Activated T-cell treated with anti-CD3 and anti-CD28 coated beads for 48 hours (primary cell): ENCODE results near the gene EIF2B4.

Experiments used
- DNase-seq: peaks from one replicate; pipeline ENCODE4 v3.0.0-alpha.2; 2020; ENCODE audit warnings: low read depth

Gene EIF2B4

GRCh38 chr2:27370026-27370815, at the start of gene EIF2B4, which contains the start of gene SNX17:
EIF2B4 (minus strand) TSS chr2:27370338; CDS start chr2:27370314, 24 bp downstream.
SNX17 (plus strand) TSS chr2:27370616; CDS start chr2:27370744, 128 bp downstream.
- DNase-seq: peak; percentile 99

- no peak for DNase-seq
These were observed 46.0 kb upstream of the EIF2B4 start for GRCh38 chr2:27416151-27416550.

- no peak for DNase-seq
These were observed 42.4 kb upstream of the EIF2B4 start for GRCh38 chr2:27412419-27413152.

- DNase-seq: peak; percentile 99
These were observed 39.4 kb upstream of the EIF2B4 start, which contains the start of gene PPM1G for GRCh38 chr2:27409321-27410073. PPM1G (minus strand) TSS chr2:27409591; CDS start chr2:27409422, 169 bp downstream.

GRCh38 chr2:27408601-27409320, 38.6 kb upstream of the EIF2B4 start:
- DNase-seq: peak; percentile 32

DNA sequence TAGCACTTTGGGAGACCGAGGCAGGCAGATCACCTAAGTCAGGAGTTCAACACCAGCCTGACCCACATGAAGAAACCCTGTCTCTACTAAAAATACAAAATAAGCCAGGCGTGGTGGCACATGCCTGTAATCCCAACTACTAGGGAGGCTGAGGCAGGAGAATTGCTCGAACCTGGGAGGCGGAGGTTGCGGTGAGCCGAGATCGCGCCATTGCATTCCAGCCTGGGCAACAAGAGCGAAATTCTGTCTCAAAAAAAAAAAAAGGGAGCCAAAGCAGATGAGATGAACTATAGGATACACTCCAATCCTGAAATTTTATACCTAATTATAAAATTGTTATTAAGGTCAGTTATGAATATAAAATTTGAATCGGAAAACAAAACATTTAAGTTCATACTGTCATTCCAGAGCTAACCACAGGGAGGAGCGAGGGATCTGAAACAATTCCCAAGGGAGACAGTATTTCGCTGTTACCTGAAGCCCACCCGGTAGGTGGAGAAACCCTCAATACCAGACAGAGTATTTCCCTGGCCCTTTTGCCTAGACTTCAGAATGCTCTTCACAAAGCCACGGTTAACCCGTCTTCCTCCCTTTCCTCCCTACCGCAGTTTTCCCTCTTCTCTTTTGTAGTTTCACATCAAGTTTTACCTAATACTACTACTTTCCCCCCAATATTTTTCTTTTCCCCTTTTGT, 37.8 kb upstream of the EIF2B4 start:
- no peak for DNase-seq

DNA sequence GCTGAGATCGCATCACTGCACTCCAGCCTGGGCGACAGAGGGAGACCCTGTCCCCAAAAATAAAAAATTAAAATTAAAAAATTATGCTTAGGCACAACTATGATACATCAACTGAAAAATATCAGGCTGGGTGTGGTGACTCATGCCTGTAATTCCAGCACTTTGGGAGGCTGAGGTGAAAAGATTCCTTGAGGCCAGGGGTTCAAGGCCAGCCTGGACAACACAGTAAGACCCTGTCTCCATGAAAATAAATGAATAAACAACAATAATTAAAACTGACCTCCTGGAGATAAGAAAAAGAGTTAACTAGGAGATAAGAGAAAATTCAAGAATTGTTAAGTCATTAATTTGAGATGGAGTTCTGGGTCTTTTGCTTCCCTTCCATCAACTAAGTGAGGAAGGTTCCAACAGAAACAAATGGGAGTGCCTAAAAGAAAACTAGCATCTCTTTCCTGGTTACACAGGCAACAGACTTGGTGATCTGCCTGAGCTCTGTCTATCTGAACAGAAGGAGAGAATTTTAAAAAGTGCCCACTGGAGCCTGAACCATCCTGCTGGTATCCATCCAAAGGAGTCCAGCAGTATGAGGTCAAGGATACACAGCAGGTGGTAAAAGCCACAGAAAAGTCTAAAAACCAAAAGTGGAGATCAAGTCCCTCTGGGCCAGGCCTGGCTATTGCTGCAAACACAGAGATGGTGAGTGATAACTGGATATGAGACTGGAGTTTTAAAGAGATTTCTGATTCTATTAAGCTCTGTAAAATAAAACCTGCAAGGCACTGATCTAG, 30.4 kb upstream of the EIF2B4 start:
- no peak for DNase-seq

DNA sequence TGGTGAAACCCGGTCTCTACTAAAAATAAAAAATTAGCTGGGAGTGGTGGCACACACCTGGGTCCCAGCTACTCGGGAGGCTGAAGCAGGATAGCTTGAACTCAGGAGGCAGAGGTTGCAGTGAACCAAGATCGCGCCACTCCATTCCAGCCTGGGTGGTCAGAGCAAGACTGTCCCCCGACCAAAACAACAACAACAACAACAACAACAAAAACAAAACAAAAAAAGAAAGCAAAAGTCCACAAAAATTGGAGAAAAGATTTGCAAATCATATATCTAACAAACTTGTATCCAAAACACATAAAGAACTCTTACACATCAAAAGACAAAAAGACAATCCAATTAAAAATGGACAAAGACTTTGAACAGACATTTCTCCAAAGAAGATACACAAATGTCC, 28.8 kb upstream of the EIF2B4 start:
- DNase-seq: no peak

- no peak for DNase-seq
These were observed 23.1 kb upstream of the EIF2B4 start for GRCh38 chr2:27393225-27393624.

DNA sequence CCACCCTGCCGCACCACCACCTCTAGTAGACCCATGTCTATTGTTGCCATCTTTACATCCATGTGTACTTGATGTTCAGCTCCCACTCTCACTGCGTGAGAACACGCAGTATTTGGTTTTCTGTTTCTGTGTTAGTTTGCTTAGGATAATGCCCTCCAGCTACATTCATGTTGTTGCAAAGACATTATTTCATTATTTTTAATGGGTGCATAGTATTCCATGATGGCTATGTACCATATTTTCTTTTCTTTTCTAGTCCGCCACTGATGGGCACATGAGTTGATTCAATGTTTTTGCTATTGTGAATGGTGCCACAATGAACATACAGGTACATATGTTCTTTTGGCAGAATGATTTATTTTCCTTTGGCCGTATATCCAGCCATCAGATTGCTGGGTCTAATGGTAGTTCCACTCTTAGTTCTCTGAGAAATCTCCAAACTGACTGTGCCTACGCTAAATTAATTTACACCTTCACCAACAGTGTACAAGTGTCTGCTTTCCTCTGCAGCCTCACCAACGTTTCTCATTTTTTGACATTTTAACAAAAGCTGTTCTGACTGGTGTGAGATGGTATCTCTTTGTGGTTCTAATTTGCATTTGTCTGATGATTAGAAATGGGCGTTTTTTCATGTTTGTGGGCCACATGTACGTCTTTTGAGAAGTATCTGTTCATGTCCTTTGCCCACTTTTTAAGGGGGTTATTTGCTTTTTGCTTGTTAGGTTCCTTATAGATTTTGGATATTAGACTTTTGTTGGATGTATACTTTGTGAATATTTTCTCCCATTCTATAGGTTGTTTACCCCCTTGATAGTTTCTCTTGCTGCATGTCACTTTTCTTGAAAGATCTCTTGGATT, 20.9 kb upstream of the EIF2B4 start:
- DNase-seq: no peak

DNA sequence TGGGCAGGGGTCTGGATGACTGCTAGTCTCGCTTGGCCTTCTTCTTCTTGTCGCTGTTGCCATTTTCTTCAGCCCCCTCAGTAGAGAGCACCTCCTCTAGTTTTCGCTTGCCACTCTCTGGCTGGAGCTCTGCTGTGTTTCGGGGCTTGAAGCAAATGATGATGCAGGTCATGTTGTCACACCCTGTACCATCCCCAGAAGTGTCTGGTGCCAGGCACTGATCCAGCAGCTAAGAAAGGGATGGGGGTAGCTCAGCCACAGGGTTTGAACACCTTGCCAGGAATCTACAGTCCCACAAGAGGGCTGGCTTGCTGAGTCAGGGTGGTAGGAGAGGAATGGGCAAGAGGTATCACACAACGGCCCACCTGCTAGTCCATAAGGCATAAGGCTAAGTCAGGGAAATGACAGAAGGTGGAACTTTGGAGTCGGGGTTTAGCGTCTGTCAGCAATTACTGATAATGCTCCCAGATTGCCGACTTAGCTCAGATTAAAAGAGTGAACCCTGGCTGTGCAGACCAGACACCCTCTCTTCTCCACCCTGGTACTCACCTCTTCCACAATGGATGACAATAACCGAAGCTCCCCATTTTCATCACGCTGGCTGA, 11.5 kb upstream of the EIF2B4 start:
- DNase-seq: no peak

- DNase-seq: peak; percentile 88
These were observed 10.7 kb upstream of the EIF2B4 start, which contains the start of gene ZNF513 for GRCh38 chr2:27380626-27381545. ZNF513 (minus strand) TSS chr2:27380734; CDS start chr2:27380526, 208 bp downstream.

DNA sequence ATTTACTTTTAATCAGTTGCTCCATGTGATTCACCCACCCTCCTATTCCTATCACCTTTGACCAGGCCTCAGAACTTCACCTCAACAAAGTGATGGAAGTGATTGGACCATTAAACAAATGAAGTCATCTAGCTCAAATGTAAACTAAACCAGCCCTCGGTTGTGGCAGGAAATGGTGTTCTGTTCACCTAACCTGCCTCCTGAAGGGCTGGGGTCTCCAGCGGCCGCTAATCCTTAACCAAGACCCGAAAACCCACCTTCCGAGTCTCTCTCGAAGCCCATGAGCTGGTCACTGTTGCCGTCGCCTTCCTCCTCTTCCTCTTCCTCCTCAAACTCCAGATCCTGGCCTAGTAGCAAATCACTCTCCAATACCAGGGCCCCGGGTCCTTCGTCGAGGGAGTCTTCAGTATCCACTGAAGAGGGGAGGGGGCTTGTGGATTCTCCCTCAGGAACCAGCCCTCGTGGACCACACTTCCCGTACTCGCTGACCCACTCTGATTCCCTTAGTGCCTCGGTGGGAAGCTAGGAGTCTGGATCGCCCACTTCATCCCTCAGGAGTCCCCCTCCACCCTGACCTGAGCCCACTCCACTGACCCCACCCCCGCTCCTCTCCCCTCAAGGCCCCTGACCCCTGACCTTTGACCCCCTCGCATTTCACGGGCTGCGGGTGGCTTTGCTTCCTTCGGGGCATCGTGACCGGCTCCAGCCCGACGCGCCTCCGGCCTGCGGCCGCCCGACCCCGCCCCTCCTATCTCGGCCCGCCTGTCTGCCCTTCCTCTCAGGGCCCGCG, 9.9 kb upstream of the EIF2B4 start:
- no peak for DNase-seq

DNA sequence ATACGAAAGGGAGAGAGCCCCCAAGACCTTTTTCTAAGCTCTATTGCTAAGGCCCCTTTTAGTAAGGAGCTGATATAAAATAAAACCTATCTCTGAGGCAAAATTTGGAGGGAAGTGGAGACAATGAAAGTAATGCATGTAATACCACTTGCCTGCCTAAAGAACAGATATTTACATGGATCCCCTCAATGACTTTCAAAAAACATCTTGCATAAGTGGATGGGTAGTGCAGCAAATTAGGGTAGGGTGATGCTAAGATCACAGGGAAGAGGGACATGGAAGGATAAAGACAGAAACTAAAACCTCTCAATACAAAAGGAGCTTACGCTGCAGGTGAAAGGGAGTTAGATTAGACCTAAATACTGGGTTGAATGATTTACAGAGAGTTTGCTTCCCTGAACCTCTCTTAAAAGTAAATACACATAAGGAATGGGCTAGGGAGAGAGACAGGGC, 9.3 kb upstream of the EIF2B4 start:
- no peak for DNase-seq

DNA sequence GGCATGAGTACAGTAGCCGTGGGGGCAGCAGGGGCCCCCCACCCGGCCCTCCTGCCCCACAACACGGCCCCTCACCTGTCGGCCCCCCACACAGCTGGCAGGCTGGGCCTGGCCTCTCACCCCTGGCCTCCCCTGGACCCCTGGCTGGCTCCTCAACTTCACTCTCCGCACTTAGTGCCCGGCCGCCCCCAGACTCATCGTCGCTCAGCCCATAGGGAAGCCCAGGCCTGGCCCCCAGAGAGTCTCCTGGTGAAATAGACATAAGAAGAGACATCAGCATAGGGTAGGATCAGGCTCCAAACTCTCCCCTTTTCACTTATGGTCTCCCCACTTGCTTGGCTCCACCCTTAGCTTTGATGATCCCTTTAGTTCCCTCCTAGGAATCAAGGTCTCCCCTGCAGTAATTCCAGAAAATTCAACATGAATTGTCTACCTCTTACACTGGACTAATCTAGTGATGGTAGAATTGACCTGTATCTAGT, 8.7 kb upstream of the EIF2B4 start:
- DNase-seq: no peak

GRCh38 chr2:27378096-27378808, 8.1 kb upstream of the EIF2B4 start:
- DNase-seq: no peak
